Measurements from ENCODE around the gene SAFB.

Gene SAFB

DNA sequence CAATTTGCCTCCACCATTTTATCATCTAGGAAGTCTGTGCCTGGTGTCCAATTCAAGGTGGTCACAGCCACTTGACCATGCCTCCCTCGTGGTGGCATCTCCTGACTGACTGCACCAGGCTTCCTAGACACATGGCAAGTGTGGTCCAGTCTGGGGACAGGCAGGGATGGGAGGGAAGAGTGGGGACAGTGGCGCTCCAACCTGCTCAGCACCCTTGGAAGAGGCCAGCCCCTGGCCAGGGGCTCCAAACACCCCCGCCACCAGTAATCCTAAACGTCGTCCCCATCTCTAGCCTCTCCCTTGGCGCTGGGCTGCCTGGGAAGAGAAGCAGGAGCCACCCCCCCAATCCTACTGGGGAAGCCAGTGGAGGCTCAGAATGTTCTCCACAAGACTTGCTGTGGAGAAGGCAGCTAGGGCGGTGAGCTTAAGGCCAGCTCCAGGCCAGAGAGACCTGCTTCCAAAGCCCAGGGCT lies 69.9 kb downstream of the SAFB start:
- TF ChIP-seq CTCF (IDR thresholded peaks at IDR 0.05) = no peak
- Histone ChIP-seq H3K27ac (no peak overlapping the region), H3K27me3 (no peaks in the 10 kb centered on the region), H3K9me3 (no peaks in the 10 kb centered on the region), H3K4me1 (ENCODE audit: control insufficient read depth in 1 of 2, insufficient read depth in 1 of 2, low read depth in 1 of 2, low read length in 1 of 2) (peaks cover 19 to 28% of the 10 kb centered on the region in 2 experiments), H3K4me3 (ENCODE audit: low read depth in 1 of 2, low read length in 1 of 2) (no peak overlapping the region), H3K36me3 (peaks cover 58% of the 10 kb centered on the region)

DNA sequence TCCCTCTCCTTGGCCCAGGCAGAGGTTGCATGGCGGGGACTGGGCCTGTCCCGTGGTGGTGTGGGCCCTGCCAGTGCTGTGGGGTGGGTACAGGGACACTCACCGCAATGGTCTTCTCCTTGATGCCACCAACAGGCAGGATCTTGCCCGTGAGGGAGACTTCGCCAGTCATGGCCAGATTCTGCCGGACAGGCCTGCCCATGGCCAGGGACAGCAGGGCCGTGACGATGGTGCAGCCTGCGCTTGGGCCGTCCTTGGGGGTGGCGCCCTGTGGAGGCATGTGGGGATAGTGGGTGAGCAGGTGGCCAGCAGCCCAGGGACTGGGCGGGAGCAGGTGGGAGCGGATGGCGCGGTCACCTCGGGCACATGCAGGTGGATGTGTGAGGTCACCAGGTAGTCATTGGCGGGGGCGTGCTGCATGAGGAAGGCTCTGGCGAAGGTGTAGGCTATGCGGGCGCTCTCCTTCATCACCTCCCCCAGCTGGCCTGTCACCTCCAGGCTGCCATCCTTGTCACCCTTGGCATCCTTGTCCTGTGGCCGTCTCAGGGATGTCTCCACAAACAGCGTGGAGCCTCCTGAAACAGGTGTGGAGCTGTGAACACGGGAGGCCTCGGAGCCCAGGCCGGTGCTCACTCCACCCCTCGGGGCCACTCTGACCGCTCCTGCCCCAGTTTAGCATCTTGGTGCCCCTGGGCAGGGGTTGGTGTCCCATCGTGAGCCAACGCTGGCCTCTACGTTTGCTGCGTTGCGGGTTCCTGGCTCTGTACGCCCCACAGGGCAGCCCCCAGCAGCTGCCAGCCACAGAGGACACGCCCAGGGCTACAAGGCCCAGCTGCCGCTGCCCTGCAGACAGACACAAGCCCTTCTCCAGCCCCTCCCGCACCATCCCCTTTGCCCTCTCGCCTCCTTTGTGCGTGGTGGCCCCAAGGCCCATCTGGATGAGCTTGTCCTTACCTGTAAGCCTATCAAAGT lies 70.6 kb downstream of the SAFB start:
- no peaks in the 10 kb centered on the region for H3K9me3 ChIP-seq
- no peak overlapping the region for H3K27ac ChIP-seq
- H3K36me3 ChIP-seq = peaks cover 66% of the 10 kb centered on the region
- no peak for TF ChIP-seq CTCF (IDR thresholded peaks at IDR 0.05)
- H3K4me1 ChIP-seq (ENCODE audit: control insufficient read depth in 1 of 2, insufficient read depth in 1 of 2, low read depth in 1 of 2, low read length in 1 of 2) = peaks cover 19 to 26% of the 10 kb centered on the region in 2 experiments
- no peak overlapping the region for H3K4me3 ChIP-seq (ENCODE audit: low read depth in 1 of 2, low read length in 1 of 2)
- H3K27me3 ChIP-seq = no peaks in the 10 kb centered on the region

GRCh38 chr19:5694167-5694955 lies 71.5 kb downstream of the SAFB start:
- Histone ChIP-seq H3K4me1 (ENCODE audit: control insufficient read depth in 1 of 2, insufficient read depth in 1 of 2, low read depth in 1 of 2, low read length in 1 of 2) (peaks cover 19 to 26% of the 10 kb centered on the region in 2 experiments), H3K4me3 (ENCODE audit: low read depth in 1 of 2, low read length in 1 of 2) (no peak overlapping the region), H3K9me3 (no peaks in the 10 kb centered on the region), H3K36me3 (peaks cover 73% of the 10 kb centered on the region), H3K27me3 (no peaks in the 10 kb centered on the region), H3K27ac (no peak overlapping the region)
- TF ChIP-seq CTCF (IDR thresholded peaks at IDR 0.05) = no peak

DNA sequence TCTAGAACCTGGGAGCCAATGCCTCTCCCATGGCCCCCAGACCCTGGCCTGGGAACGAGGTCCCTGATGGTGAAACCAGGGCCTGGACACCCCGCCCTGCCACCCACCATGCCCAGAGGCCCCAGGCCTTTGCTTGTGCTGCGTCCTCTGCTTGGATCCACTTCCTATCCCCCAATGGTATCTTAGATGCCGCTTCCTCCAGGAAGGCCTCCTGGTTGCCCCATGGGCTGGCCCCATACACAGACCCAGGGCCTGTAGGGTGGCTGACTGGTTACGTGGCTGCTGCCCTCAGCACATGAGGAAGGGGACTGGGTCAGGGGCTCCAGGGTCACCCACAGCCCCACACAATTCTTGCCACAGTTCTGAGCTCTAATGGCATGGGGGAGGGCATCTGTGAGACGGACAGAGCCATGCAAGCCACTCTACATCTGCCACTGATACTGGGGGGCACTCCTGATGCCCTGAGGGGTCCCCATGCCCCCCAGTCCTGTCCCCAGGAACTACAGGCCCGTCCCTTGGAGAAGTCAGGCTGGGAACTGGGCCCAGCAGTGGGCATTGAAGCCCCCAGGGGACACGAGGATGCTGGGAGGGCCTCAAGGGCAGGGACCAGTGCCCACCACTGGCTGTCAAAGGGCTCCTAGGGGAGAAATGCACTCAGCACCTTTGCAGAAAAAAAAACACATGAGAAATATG lies 72.2 kb downstream of the SAFB start:
- Histone ChIP-seq H3K4me1 (ENCODE audit: control insufficient read depth in 1 of 2, insufficient read depth in 1 of 2, low read depth in 1 of 2, low read length in 1 of 2) (peaks cover 15 to 21% of the 10 kb centered on the region in 2 experiments), H3K9me3 (no peaks in the 10 kb centered on the region), H3K4me3 (ENCODE audit: low read depth in 1 of 2, low read length in 1 of 2) (no peak overlapping the region), H3K27me3 (no peaks in the 10 kb centered on the region), H3K27ac (no peak overlapping the region), H3K36me3 (peaks cover 79% of the 10 kb centered on the region)
- no peak for TF ChIP-seq CTCF (IDR thresholded peaks at IDR 0.05)

GRCh38 chr19:5695649-5696195 lies 72.8 kb downstream of the SAFB start:
- Histone ChIP-seq H3K27me3 (no peaks in the 10 kb centered on the region), H3K9me3 (no peaks in the 10 kb centered on the region), H3K36me3 (peaks cover 86% of the 10 kb centered on the region), H3K4me1 (ENCODE audit: control insufficient read depth in 1 of 2, insufficient read depth in 1 of 2, low read depth in 1 of 2, low read length in 1 of 2) (peaks cover 11 to 14% of the 10 kb centered on the region in 2 experiments), H3K27ac (no peak overlapping the region), H3K4me3 (ENCODE audit: low read depth in 1 of 2, low read length in 1 of 2) (no peak overlapping the region)
- TF ChIP-seq CTCF (IDR thresholded peaks at IDR 0.05) = no peak

All from neutrophil (primary cell).